A549 (cell line): ENCODE measurements around the gene RHBG. TPM values are rescaled to one million over a fixed set of nuclear protein-coding genes. Genes with fewer than 3 reads are reported as not detected.
"Not testable (repeated sequence)": the region's sequence is repeated elsewhere in the genome, so short reads cannot be mapped to it uniquely, and the experiment has no call there.

Experiments used
- ATAC-seq, 2 experiments: fragments of 200-7000 bp in 1 of 2; fragments of >200 bp in 1 of 2; cut with Nextera tagmentation in 1 of 2; cut with Tn5 transposase in 1 of 2; 3 replicates each; pipeline versions ENCODE4 v1.8.0 to v1.9.1; 2018 to 2020; ENCODE audit warnings: mild to moderate bottlenecking in 1 of 2, moderate library complexity in 1 of 2
- CTCF ChIA-PET: fragments of 300-600 bp; sonication (Branson Sonifier 250); formaldehyde crosslinking; extraction: SDS; loops from one replicate; lab custom pipeline; 2021; ENCODE audit warnings: antibody characterized with exemption, inconsistent platforms; lab: Yijun Ruan, JAX
- POLR2A ChIA-PET: fragments of 350-600 bp; formaldehyde crosslinking; extraction: SDS; loops from one replicate; lab custom pipeline; 2021; ENCODE audit warnings: antibody characterized with exemption, inconsistent platforms; lab: Yijun Ruan, JAX
- DNase-seq, 2 experiments: peaks; one replicate each; pipeline versions ENCODE4 v3.0.0 to v3.0.0-alpha.2; 2011 to 2016; ENCODE audit warnings: low read depth in 1 of 2, low spot score in 1 of 2
- FAIRE-seq: peaks from 2 replicates; lab custom pipeline; 2011; peaks lifted over from hg19 to GRCh38; lab: Jason Lieb, UNC
- H3K27ac ChIP-seq, 2 experiments: fragments of >200 bp; sonication (Bioruptor Twin); formaldehyde crosslinking; 3 replicates each; pipeline ENCODE4 v1.5.1; 2016 to 2017
- H3K4me1 ChIP-seq: fragments of >200 bp; sonication (Bioruptor Twin); formaldehyde crosslinking; 3 replicates; pipeline ENCODE4 v1.6.1; 2016
- H3K4me2 ChIP-seq: fragments of >200 bp; sonication (Bioruptor Twin); formaldehyde crosslinking; 3 replicates; pipeline ENCODE4 v1.6.1; 2016
- H3K4me3 ChIP-seq: fragments of >200 bp; sonication (Bioruptor Twin); formaldehyde crosslinking; 3 replicates; pipeline ENCODE4 v1.5.1; 2016
- H3K9me3 ChIP-seq: fragments of >200 bp; sonication (Bioruptor Twin); formaldehyde crosslinking; 3 replicates; pipeline ENCODE4 v1.6.1; 2016
- CBX2 ChIP-seq: fragments of 200-600 bp; sonication (generic); IDR thresholded peaks from 2 replicates; pipeline ENCODE4 v1.6.1; 2016; ENCODE audit warnings: low read depth, mild to moderate bottlenecking, borderline replicate concordance
- CEBPB ChIP-seq, 2 experiments: fragments of >200 bp in 1 of 2; sonication (Bioruptor Twin) in 1 of 2; formaldehyde crosslinking in 1 of 2; IDR thresholded peaks; 2 replicates each; pipeline ENCODE4 v1.6.1; 2012 to 2016
- EHF ChIP-seq: fragments of 250-450 bp; sonication (Bioruptor Pico); IDR thresholded peaks from 2 replicates; pipeline ENCODE4 v1.5.0; 2020; ENCODE audit warnings: mild to moderate bottlenecking
- EHMT2 ChIP-seq: fragments of 200-600 bp; sonication (generic); IDR thresholded peaks from 2 replicates; pipeline ENCODE4 v1.6.1; 2016; ENCODE audit warnings: antibody characterized with exemption, low read depth, mild to moderate bottlenecking, moderate library complexity
- FOSL2 ChIP-seq, 2 experiments: fragments of 450-650 bp in 1 of 2; fragments of >200 bp in 1 of 2; sonication (Bioruptor Twin) in 1 of 2; formaldehyde crosslinking; IDR thresholded peaks; 2 replicates each; pipeline versions ENCODE4 v1.5.0 to v1.6.1; 2016 to 2020; ENCODE audit warnings: mild to moderate bottlenecking in 1 of 2, moderate library complexity in 1 of 2
- FOXS1 ChIP-seq: fragments of 250-450 bp; sonication (Bioruptor Pico); IDR thresholded peaks from 2 replicates; pipeline ENCODE4 v1.5.0; 2020; ENCODE audit warnings: mild to moderate bottlenecking, moderate library complexity
- GATA3 ChIP-seq: IDR thresholded peaks from 2 replicates; pipeline ENCODE4 v1.6.1; 2012; ENCODE audit warnings: borderline replicate concordance
- HOXB13 ChIP-seq: fragments of 250-450 bp; sonication (Bioruptor Pico); IDR thresholded peaks from 2 replicates; pipeline ENCODE4 v1.5.0; 2020; ENCODE audit warnings: low read depth, mild to moderate bottlenecking, moderate library complexity
- JUN ChIP-seq, 2 experiments: fragments of >200 bp; sonication (Bioruptor Twin); formaldehyde crosslinking; IDR thresholded peaks; 2 replicates in 1 of 2; 3 replicates in 1 of 2; pipeline ENCODE4 v1.6.1; 2016 to 2017
- MAFK ChIP-seq: fragments of 450-650 bp; IDR thresholded peaks from 2 replicates; pipeline ENCODE4 v1.6.1; 2014; ENCODE audit not compliant: partially characterized antibody
- PHF8 ChIP-seq: fragments of 200-600 bp; sonication (generic); IDR thresholded peaks from 2 replicates; pipeline ENCODE4 v1.6.1; 2016; ENCODE audit warnings: low read depth, mild to moderate bottlenecking, antibody characterized with exemption, moderate library complexity, borderline replicate concordance
- POLR2AphosphoS2 ChIP-seq: conservative IDR thresholded peaks from 2 replicates; pipeline ENCODE4 v1.6.1; 2012; ENCODE audit warnings: low read length, improper control_type of control experiment, inconsistent platforms
- WGBS: methylation state at CpG from one replicate; pipeline ENCODE4 v1.1.6; 2017; ENCODE audit errors: missing lambda C conversion rate; 5-methylcytosine and 5-hydroxymethylcytosine counted together
- polyA plus RNA-seq, 4 experiments: library from polyadenylated mRNA; depleted of rRNA in 3 of 4; stranded (reverse); fragments of >200 nt; fragmentation: RNase III in 1 of 4; extraction: RNeasy Plus Mini Kit Qiagen cat#74134 plus additional on column Dnase treatment in 1 of 4; gene quantifications; 2 replicates in 3 of 4; 3 replicates in 1 of 4; pipeline ENCODE4 v1.2.3, GENCODE V29; 2011 to 2017
- TF ChIP-seq, protein P1 (sequence below): IDR thresholded peaks from 2 replicates; pipeline ENCODE4 v1.6.1; 2012; ENCODE audit warnings: low read depth, borderline replicate concordance
- TF ChIP-seq, protein P2 (sequence below): fragments of 450-650 bp; IDR thresholded peaks from 2 replicates; pipeline ENCODE4 v1.6.1; 2014; ENCODE audit warnings: antibody characterized with exemption

Gene RHBG
- polyA plus RNA-seq, 2 of the 4 experiments (the other 2 are of a cell fraction): 0.06 TPM; not detected in 1

DNA sequence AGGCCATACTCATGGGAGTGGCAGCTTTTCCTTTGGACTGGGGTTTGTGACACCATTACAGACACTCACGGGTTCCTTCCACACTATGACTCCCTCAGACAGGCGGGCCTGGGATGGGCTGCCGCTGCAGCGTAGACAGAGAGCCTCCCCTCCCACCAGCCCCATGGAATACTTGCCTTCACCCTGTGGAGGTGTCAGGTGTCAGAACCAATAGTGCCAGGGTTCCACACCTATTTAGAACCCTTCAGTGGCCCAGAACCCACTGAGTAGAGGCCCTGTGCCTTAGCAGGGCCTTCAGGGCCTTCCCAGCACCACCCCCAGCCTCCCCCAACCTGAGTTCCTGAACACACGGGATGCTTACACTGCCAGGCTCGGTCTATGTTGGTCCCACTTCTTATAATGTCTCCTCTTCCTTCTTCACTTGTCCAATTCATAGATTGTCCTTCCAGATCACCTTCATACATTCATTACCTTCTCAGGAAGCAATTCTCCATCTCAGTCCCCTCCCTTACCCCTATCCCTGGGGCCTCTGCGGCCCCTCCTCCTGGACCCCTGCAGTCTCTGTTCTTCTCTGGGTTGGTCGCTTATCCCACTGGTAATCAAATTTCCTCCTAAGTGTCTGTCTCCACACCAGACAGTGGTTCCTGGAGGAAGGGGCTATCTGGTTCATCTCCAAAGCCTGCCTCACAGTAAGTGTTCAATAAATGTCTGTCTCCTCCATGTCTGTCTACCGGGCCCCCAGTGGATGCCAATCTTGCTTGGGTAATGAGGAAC, 1.4 kb upstream of the RHBG start (continued):
- TF ChIP-seq, protein P1, sequence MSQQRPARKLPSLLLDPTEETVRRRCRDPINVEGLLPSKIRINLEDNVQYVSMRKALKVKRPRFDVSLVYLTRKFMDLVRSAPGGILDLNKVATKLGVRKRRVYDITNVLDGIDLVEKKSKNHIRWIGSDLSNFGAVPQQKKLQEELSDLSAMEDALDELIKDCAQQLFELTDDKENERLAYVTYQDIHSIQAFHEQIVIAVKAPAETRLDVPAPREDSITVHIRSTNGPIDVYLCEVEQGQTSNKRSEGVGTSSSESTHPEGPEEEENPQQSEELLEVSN: no peak
- no peak for TF ChIP-seq FOSL2 (IDR thresholded peaks at IDR 0.05)
- no peak for TF ChIP-seq FOSL2 (CRISPR knock-in tag; IDR thresholded peaks at IDR 0.05)

GRCh38 chr1:156368157-156368658, 803 bp upstream of the RHBG start:
- FAIRE-seq (no peak), ATAC-seq (peak; percentile 31 to 65; a peak in 4 of 6 replicates), DNase-seq (no peak)
- Histone ChIP-seq H3K4me3 (no peak overlapping the region), H3K9me3 (no peaks in the 10 kb centered on the region), H3K4me1 (peaks cover 28% of the 10 kb centered on the region), H3K27ac (no peak overlapping the region), H3K4me2 (peak overlapping the region; percentile 38)
- CTCF ChIA-PET: interaction anchor here (1.7 to 26.9 kb wide), 2 partner anchors 8 to 13 kb away, joined by 4 to 399 read pairs; no protein-coding TSS in a partner anchor
- TF ChIP-seq FOXS1 (CRISPR knock-in tag) (no peak), MAFK (no peak), POLR2AphosphoS2 (no peak), EHF (CRISPR knock-in tag) (no peak), CBX2 (no peak), GATA3 (0 out of 2 replicates have a peak, but pooled peaks have one; percentile 18), PHF8 (no peak)
- TF ChIP-seq, protein P2, sequence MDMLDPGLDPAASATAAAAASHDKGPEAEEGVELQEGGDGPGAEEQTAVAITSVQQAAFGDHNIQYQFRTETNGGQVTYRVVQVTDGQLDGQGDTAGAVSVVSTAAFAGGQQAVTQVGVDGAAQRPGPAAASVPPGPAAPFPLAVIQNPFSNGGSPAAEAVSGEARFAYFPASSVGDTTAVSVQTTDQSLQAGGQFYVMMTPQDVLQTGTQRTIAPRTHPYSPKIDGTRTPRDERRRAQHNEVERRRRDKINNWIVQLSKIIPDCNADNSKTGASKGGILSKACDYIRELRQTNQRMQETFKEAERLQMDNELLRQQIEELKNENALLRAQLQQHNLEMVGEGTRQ: no peak
- WGBS: 70% methylated on average over 7 of the region's 7 CpGs
- POLR2A ChIA-PET: no interaction called here

DNA sequence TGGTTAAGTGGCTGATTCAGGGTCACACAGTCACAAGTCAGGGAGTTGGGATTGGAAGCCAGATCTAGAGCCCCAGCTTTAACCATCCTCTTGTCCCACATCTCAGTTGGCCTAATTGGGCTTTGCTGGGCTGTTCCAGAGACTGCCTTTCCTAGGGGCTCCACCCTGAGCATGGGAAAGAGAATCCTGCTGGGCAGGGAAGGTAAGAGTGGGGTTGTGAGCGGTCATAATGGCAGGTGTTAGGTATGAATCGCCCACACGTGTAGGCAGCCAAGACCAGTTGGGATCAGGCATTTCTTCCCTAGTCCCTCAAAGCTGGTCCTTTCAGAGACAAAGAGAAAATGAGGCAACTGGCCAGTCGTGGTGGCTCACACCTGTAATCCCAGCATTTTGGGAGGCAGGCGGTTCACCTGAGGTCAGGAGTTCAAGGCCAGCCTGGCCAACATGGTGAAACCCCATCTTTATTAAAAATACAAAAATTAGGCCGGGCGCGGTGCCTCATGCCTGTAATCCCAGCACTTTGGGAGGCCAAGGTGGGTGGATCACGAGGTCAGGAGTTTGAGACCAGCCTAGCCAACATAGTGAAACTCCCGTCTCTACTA, 775 bp downstream of the RHBG start:
- H3K27ac ChIP-seq, H3K4me3 ChIP-seq, FAIRE-seq, POLR2A ChIA-PET, DNase-seq, H3K9me3 ChIP-seq, ATAC-seq: not testable (repeated sequence)
- WGBS: 90% methylated on average over 10 of the region's 10 CpGs
- peak overlapping the region; percentile 74; the same call in 2 of the 3 replicates for H3K4me2 ChIP-seq
- H3K4me1 ChIP-seq: peaks cover 28% of the 10 kb centered on the region
- CTCF ChIA-PET: interaction anchor here (2.0 to 31.5 kb wide), 4 partner anchors 11 to 78 kb away, joined by 9 to 543 read pairs (median 214); no protein-coding TSS in a partner anchor

DNA sequence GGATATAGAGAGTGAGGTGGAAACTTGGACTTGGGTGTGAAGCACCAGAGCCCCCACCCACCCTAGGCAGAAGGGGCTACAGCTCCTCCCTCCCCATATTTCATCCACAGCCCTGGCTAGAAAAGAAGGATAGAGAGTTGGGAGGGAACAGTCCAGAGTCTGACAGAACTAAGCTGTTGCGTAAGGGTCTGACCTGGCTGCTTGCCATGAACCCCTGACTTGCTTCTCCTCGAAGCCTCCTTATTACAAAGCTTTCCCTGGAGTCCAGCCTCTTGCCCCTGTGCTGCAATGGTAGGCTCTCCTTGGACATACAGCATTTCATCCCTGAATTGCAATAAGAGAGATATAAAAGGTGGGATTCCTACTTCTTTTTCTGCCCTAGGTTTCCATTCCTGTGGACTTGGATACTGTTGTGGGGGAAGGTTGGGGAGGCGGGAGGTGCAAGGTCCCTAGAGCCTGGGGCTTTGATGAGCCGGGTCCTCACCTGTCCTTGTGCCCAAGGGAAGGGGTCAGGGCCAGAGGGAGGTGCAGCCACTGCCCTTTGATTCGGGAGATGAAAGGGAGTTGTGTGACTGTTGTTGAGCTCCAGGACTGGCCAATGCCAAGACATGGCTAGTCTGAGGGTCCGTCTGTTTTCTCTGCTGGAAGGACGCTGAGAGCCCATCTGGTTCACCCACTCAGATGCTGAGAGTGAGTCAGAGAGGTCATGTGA, 2.7 kb downstream of the RHBG start:
- Histone ChIP-seq H3K27ac (peak overlapping the region in 1 of 2 experiments; percentile 30; a peak in 1 of 6 replicates), H3K4me2 (0 out of 3 replicates have a peak overlapping the region, but pooled peaks have one; percentile 15), H3K4me1 (peaks cover 38% of the 10 kb centered on the region), H3K4me3 (no peak overlapping the region), H3K9me3 (no peaks in the 10 kb centered on the region)
- ChIA-PET POLR2A (no interaction called here), CTCF (interaction anchor here (0.5 to 31.5 kb wide), 11 partner anchors 9 to 354 kb away, joined by 3 to 543 read pairs (median 5); no protein-coding TSS in a partner anchor)
- DNase-seq: no peak
- TF ChIP-seq PHF8 (no peak), HOXB13 (no peak), JUN (IDR thresholded peaks at IDR 0.05) (no peak), CEBPB (IDR thresholded peaks at IDR 0.05) (peak; percentile 59 to 68), EHMT2 (no peak)
- 38% methylated on average over 7 of the region's 7 CpGs for WGBS
- ATAC-seq: 0 out of 6 replicates have a peak, but pooled peaks of 1 of the 2 experiments have one; percentile 4
- no peak for FAIRE-seq
